Measurements from ENCODE around the gene HSPA12A. TPM values are rescaled to one million over a fixed set of nuclear protein-coding genes. Genes with fewer than 3 reads are reported as not detected.

Gene HSPA12A
- total RNA-seq, 3 donors from 2014 or later, result 0.15 to 0.45 (median 0.16) TPM

DNA sequence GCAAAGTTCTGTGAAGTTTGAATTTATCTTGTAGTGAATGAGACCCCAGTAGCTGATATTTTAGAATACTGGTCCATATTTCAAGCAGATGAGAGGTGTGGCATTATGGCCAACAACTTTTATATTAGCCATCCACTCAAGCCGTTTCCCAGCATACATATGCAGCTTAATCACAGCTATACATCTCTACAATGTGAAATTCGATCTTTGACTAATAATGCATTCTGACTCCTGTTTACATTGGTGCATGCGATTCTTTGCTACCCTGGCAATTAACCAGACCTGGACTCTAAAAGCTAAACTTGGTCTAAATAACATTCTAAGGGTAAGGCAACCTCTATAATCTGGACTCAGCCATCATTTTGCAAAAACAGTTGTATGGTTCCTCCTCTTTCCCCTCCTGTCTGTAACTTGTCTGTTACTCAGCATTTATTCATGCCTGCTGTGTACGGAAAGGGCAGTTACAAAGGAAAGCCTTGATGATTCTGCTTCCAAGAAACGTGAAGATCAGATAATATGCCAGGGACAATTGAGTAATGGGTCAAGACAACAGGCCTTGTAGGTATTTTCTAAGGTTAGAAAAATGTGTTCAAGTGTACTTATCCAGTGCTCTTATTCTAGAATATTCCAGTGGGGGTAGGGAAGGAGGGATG is 71.0 kb downstream of the HSPA12A start:
- Mint-ChIP-seq H3K4me3 (no peak overlapping the region), H3K9me3 (no peaks in the 10 kb centered on the region), H3K27me3 (ENCODE audit: low read depth) (peaks cover 8% of the 10 kb centered on the region), H3K36me3 (ENCODE audit: insufficient read depth) (no peaks in the 10 kb centered on the region), H3K4me1 (ENCODE audit: low read depth) (no peaks in the 10 kb centered on the region)
- ATAC-seq, result no peak
- no peak for DNase-seq

DNA sequence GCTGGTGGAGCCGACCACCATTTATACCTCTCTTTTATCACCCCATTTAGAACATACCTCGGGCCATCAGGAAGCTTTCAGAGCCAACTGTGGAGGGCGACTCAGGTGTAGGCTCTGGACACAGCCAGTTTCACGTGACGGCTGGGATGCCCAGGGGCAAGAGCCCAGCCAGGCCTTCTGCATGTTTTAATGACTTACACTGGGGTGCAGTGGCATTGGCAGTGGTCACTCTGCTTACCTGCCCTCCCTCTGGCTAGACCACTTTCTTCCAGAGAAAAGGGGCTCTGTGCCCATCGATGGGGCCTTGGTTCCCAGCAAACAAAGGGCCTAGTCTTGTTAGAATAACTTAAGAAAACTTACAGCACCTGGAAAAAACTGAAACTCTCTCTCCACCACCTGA is 71.7 kb downstream of the HSPA12A start:
- H3K9me3 Mint-ChIP-seq, result no peaks in the 10 kb centered on the region
- no peaks in the 10 kb centered on the region for H3K36me3 Mint-ChIP-seq (ENCODE audit: insufficient read depth)
- ATAC-seq (no peak), DNase-seq (no peak)
- no peaks in the 10 kb centered on the region for H3K4me1 Mint-ChIP-seq (ENCODE audit: low read depth)
- H3K27me3 Mint-ChIP-seq (ENCODE audit: low read depth), result peaks cover 8% of the 10 kb centered on the region
- no peak overlapping the region for H3K4me3 Mint-ChIP-seq

DNA sequence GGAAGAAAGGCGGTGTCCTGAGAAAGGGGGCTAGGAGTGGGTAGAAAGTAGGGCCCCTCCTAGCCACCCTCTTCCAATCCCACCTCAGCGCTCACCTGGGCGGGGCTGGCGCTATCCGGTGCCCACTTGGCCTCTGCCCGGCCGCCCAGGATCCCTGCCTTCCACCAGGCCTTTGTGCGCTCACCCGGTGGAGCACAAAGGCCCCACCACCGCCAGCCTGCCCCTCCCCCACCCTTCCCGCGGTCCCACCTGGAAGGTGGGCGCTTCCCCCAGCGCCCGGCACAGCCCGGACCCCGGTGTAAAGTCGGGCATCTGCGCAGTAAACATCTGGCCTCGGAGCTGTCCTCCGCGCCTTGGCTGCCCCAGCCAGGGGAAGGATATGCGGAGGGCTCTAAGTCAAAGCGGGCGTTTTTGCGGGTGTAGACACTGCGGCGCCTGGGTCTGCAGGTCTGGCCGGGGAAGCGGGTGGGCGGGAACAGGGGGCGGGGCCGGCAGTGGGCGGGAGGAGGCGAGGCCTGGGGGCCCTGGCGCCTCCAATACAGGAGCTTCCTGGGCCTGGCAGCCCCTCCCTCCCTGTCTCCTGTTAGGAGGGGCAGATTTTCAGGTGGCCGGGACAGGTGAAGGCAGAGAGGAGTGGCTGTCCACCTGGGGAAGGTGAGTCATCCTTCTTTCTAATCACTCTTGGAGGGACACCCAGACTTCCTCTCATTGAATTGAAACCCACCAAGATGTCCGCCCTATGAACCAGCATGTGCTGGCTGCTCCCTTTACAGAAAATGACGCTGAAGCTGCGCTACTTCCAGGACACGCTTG is 72.3 kb downstream of the HSPA12A start:
- ATAC-seq (no peak), DNase-seq (no peak)
- H3K9me3 Mint-ChIP-seq, result no peaks in the 10 kb centered on the region
- no peaks in the 10 kb centered on the region for H3K36me3 Mint-ChIP-seq (ENCODE audit: insufficient read depth)
- no peak overlapping the region for H3K4me3 Mint-ChIP-seq
- no peaks in the 10 kb centered on the region for H3K4me1 Mint-ChIP-seq (ENCODE audit: low read depth)
- H3K27me3 Mint-ChIP-seq (ENCODE audit: low read depth), result peaks cover 8% of the 10 kb centered on the region

DNA sequence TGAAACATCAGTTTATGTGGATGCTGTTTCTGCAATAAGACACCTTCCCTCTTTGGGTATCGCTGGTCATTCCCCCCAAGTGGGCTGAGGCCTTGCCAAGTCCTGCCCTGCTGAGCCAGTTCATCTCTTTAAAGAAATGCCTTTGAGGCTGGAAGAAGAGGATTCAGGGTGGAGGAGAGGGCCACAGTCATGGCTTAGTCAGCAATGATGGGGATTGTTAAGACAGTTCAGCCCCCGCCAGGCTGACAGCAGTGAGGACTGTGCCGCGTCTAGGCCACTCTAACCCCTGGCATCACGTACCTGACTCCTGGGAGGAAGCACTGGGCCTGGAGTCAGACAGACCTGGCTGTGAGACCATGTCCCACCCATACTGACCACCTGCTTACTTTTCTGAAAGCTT is 73.3 kb downstream of the HSPA12A start:
- no peaks in the 10 kb centered on the region for H3K9me3 Mint-ChIP-seq
- H3K36me3 Mint-ChIP-seq (ENCODE audit: insufficient read depth), result no peaks in the 10 kb centered on the region

DNA sequence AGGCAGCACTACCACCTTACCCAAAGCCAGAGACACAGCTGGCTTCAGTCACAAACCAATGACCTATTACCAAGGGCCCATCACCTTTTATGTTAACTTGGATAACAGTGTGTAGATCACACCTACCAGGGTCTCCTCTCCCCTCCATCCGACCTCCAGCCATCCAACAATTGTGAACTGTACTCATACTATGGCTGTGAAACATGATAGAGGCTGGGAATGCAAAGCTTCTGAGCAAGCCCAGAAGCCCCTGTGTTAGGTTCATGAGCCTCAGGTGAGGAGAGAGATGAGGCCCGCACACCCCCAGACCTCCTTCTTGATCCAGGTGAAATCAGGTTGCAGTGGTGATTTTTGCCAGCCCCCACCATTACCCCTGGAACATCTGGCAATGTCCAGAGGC is 73.9 kb downstream of the HSPA12A start:
- no peaks in the 10 kb centered on the region for H3K9me3 Mint-ChIP-seq
- H3K36me3 Mint-ChIP-seq (ENCODE audit: insufficient read depth), result no peaks in the 10 kb centered on the region
- DNase-seq (no peak), ATAC-seq (no peak)
- no peak overlapping the region for H3K4me3 Mint-ChIP-seq
- peaks cover 11% of the 10 kb centered on the region for H3K27me3 Mint-ChIP-seq (ENCODE audit: low read depth)
- H3K4me1 Mint-ChIP-seq (ENCODE audit: low read depth), result no peaks in the 10 kb centered on the region

More for the DNA sequence above, 73.3 kb downstream of the HSPA12A start:
- H3K4me1 Mint-ChIP-seq (ENCODE audit: low read depth), result no peaks in the 10 kb centered on the region
- DNase-seq (no peak), ATAC-seq (no peak)
- H3K4me3 Mint-ChIP-seq, result no peak overlapping the region
- H3K27me3 Mint-ChIP-seq (ENCODE audit: low read depth), result peaks cover 8% of the 10 kb centered on the region

DNA sequence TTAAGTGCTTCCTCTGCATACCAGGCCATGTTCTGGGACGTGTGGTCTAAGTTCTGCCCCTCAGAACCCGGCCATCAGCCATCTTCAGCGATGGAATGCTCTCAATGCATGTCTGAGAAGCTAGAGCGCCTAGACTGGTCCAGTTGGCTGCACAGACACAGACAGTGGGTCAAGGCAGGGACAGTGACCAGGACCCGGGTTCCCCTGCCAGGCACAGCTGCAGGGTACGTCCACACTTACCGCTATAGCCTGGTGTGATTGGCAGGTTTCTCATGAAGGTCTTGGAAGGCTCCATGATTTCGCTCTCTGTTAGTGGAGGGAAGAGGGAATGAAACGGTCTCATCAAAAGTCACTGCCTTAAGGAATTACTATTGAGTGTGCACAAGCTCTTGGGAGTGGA is 74.3 kb downstream of the HSPA12A start:
- Mint-ChIP-seq H3K4me1 (ENCODE audit: low read depth) (no peaks in the 10 kb centered on the region), H3K4me3 (no peak overlapping the region), H3K36me3 (ENCODE audit: insufficient read depth) (no peaks in the 10 kb centered on the region), H3K27me3 (ENCODE audit: low read depth) (peaks cover 11% of the 10 kb centered on the region), H3K9me3 (no peaks in the 10 kb centered on the region)
- ATAC-seq (no peak), DNase-seq (no peak)

DNA sequence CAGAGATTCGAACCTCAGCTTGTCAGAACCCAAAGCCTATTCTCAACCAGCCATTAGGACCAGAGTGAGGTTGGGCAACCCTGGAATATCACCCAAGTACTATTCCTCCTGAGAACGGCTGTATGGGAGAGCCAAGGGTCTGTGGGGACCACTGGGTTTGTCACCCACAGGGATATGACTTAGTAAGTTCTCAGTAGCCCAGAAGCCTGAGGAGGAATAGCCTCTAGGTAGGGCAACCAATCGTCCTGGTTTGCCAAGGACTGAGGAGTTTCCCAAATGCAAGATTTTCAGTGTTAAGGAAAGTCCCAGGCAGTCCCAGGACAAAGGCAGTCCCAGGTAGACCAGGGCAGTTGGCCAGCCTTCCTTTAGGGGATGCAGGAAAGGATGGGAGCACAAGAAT is 74.9 kb downstream of the HSPA12A start:
- Mint-ChIP-seq H3K9me3 (no peaks in the 10 kb centered on the region), H3K4me3 (no peak overlapping the region), H3K4me1 (ENCODE audit: low read depth) (no peaks in the 10 kb centered on the region), H3K36me3 (ENCODE audit: insufficient read depth) (no peaks in the 10 kb centered on the region), H3K27me3 (ENCODE audit: low read depth) (peaks cover 14% of the 10 kb centered on the region)
- no peak for DNase-seq
- ATAC-seq, result no peak

DNA sequence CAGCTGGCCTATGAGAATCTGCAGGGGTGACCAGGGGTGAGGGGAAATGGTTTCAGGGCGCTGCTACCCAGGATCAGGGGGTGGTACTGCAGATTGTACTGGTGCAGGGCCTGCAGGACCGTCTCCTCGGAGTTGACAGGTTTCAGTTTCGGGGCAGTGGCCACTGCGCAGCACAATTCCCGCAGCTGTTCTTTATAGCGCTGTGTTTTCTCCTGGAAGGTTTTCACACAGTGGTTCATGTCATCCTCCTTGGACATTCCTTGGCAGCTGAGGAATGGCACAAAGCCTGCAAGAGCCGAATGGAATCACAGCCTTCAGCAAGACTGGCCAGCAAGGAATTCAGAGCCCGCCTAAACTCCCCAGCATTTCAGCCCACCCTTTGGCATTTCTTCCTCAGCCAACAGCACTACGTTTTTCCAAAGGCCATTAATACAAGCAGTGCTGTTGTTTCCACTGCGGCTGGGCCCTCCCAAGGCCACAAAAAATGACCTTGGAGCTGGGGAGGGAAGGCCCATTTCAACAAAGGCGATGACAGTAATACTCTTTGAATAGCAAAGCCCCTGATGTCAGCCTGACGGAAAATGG is 76.7 kb downstream of the HSPA12A start:
- no peak for ATAC-seq

DNA sequence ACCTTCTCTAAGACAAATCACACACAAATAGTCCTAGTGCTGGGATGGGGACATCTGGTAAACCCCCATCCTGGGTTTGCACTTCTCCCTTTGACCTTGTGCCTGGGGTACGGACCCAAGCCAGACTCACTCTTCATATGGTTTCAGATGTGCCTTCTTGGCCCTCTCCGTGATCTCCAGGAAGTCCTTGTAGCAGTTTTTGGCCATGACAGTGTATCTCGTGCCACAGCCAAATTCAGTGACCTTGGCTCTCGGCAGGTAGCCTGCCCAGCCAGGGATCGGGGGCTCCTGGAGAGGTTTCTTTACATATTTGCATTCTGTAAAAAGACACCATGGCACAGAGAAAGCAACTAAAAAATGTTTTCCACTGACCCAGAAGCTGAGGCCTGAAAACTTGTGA is 77.7 kb downstream of the HSPA12A start:
- H3K36me3 Mint-ChIP-seq (ENCODE audit: insufficient read depth), result no peaks in the 10 kb centered on the region
- H3K4me1 Mint-ChIP-seq (ENCODE audit: low read depth), result no peaks in the 10 kb centered on the region
- no peak overlapping the region for H3K4me3 Mint-ChIP-seq
- ATAC-seq, result no peak
- no peak for DNase-seq
- H3K9me3 Mint-ChIP-seq, result no peaks in the 10 kb centered on the region
- H3K27me3 Mint-ChIP-seq (ENCODE audit: low read depth), result peaks cover 7% of the 10 kb centered on the region

More for the DNA sequence above, 76.7 kb downstream of the HSPA12A start:
- Mint-ChIP-seq H3K27me3 (ENCODE audit: low read depth) (peaks cover 10% of the 10 kb centered on the region), H3K4me3 (no peak overlapping the region), H3K4me1 (ENCODE audit: low read depth) (no peaks in the 10 kb centered on the region), H3K9me3 (no peaks in the 10 kb centered on the region), H3K36me3 (ENCODE audit: insufficient read depth) (no peaks in the 10 kb centered on the region)
- DNase-seq, result no peak

DNA sequence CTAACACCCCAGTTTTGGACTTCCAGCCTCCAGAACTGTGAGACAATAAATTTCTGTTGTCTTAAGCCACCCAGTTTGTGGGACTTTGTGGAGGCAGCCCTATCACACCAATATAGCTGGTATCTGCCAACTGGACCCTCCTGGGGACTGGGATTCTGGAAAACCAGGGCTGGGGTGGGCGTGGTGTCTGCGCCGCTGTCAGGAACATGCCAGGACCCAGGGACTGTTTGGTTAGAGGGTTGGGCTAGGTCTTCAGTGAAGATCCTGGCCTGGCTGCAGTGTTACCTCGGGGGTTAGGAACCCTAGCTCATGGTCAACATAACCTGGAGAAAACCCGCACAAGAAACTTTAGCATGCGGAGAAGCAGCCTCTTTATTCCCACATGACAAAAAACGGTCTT is 79.0 kb downstream of the HSPA12A start:
- H3K27me3 Mint-ChIP-seq (ENCODE audit: low read depth), result peaks cover 7% of the 10 kb centered on the region
- DNase-seq, result no peak
- H3K4me1 Mint-ChIP-seq (ENCODE audit: low read depth), result no peaks in the 10 kb centered on the region
- no peak overlapping the region for H3K4me3 Mint-ChIP-seq
- H3K9me3 Mint-ChIP-seq, result no peaks in the 10 kb centered on the region
- no peak for ATAC-seq
- no peaks in the 10 kb centered on the region for H3K36me3 Mint-ChIP-seq (ENCODE audit: insufficient read depth)

DNA sequence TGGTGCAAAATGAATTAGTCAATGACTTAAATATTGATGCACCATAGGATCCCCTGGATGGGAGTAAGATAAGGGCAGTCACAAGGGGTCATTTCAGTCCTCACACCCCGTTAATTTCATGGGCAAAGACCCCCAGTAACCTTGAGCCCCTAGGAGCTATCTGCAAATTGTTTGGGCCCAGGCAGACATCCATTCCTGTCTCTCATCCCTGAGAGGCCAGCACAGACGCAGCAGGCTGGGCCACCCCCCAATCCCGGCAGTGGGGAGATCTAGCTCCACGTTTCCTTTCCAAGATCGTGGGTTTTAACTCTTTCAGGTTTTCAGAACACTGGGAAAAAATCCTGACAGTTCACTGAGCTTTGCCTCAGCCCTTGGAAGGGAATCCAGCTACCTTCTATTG is 81.5 kb downstream of the HSPA12A start:
- no peaks in the 10 kb centered on the region for H3K36me3 Mint-ChIP-seq (ENCODE audit: insufficient read depth)
- H3K4me3 Mint-ChIP-seq, result no peak overlapping the region
- H3K9me3 Mint-ChIP-seq, result no peaks in the 10 kb centered on the region
- DNase-seq (no peak), ATAC-seq (no peak)
- no peaks in the 10 kb centered on the region for H3K4me1 Mint-ChIP-seq (ENCODE audit: low read depth)
- H3K27me3 Mint-ChIP-seq (ENCODE audit: low read depth), result peaks cover 9% of the 10 kb centered on the region

DNA sequence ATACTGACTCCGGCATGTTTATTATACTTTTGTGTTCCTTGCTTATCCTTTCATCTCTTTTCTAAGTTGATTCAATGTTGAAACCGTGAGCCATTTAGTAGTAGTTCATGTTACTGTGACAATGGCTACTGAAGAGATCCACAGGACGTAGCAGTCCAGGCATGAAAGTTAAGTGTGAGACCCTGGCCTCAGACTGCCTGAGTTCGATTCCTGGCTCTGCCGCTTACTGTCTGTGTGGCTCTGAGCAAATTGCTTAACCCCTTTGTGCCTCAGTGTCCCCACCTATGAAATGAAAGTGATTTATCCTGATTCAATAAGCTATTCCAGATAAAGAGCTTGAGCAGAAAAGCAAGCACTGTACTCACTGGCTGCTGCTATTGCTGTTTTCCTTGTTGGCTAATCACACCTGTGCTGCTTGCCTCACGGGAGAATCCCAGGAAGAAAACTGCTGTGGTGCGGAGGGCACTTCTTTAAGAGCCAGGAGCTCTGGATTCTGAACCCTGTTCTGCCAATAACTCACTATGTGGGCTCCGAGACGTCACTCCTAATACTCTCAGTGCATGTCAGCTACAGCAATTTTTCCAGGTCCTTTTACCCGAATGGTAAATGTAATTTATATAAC is 83.2 kb downstream of the HSPA12A start:
- Mint-ChIP-seq H3K9me3 (no peaks in the 10 kb centered on the region), H3K36me3 (ENCODE audit: insufficient read depth) (no peaks in the 10 kb centered on the region), H3K4me3 (no peak overlapping the region), H3K27me3 (ENCODE audit: low read depth) (peaks cover 17% of the 10 kb centered on the region), H3K4me1 (ENCODE audit: low read depth) (no peaks in the 10 kb centered on the region)
- no peak for ATAC-seq
- DNase-seq, result no peak

DNA sequence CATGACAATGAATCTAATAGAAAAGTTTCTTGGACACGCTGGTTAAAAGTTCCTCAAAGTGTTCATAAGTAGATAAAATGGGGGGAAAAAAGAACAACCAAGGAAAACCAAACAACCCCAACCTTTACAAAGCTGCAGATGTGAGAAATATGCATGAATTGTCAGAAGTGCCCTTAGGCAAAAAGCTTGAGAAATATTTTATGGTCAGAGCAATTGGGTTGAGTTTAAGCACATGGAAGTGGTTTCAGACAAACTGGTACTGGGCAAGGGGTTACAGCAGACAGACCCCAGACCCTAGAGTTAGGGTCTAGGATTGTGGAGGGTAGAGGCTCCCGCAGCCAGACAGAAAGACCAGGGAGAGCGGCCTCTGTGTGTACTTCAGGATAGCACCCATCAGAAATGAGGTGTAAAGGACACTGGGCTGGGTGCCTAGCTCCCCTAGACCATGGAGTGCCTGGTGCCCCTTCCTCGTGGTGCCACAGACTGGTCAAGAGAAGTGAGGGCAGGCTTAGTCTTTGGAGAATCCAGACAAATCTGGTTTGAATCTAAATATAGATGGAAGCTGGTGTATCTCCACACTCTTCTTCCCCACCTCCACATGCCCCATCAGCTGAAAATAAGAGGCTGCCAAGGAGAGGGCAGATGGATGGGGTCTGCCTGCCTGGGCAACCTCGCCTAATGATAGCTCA is 84.4 kb downstream of the HSPA12A start:
- peaks cover 18% of the 10 kb centered on the region for H3K27me3 Mint-ChIP-seq (ENCODE audit: low read depth)
- H3K9me3 Mint-ChIP-seq, result no peaks in the 10 kb centered on the region
- ATAC-seq, result no peak
- no peaks in the 10 kb centered on the region for H3K4me1 Mint-ChIP-seq (ENCODE audit: low read depth)
- no peak overlapping the region for H3K4me3 Mint-ChIP-seq
- no peak for DNase-seq
- no peaks in the 10 kb centered on the region for H3K36me3 Mint-ChIP-seq (ENCODE audit: insufficient read depth)

DNA sequence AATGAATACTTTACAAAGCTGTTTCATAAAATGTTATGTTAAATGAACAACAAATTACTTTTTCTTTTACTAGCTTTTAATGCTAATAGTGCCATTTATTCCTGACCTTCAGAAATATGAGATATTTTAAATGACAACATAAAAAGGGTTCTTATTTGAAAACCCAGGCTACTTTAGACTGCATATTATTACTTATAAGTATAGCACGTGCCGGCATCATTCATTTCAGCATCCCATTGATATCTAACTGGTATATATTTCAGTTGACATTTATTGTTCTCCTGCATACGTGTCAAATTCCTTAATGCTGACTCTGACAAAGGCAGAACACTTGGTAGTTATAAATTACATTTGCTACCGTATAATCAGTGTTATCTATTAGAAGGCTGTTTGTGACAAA is 86.3 kb downstream of the HSPA12A start:
- ATAC-seq, result no peak
- peaks cover 15% of the 10 kb centered on the region for H3K27me3 Mint-ChIP-seq (ENCODE audit: low read depth)
- peaks cover 8% of the 10 kb centered on the region for H3K9me3 Mint-ChIP-seq
- DNase-seq, result no peak
- no peak overlapping the region for H3K4me3 Mint-ChIP-seq
- no peaks in the 10 kb centered on the region for H3K4me1 Mint-ChIP-seq (ENCODE audit: low read depth)
- H3K36me3 Mint-ChIP-seq (ENCODE audit: insufficient read depth), result no peaks in the 10 kb centered on the region
